DND-41 (cell line): ENCODE data around the gene TDRD1.

Source experiments
- ATAC-seq: fragments of 200-7000 bp; cut with Tn5 transposase; 3 replicates; pipeline ENCODE4 v1.9.1; 2021; ENCODE audit warnings: low read depth; ENCODE audit not compliant: insufficient read depth
- DNase-seq: peaks from one replicate; pipeline ENCODE4 v3.0.0-alpha.2; 2020
- H2AFZ ChIP-seq: 2 replicates; pipeline ENCODE4 v1.6.0; 2012; ENCODE audit warnings: low read depth, low read length
- H3K27ac ChIP-seq: 2 replicates; pipeline ENCODE4 v1.5.1; 2012; ENCODE audit warnings: low read length, inconsistent platforms
- H3K27me3 ChIP-seq: fragments of 200-600 bp; sonication (generic); 2 replicates; pipeline ENCODE4 v1.6.0; 2012; ENCODE audit warnings: low read length, mild to moderate bottlenecking, inconsistent platforms; ENCODE audit not compliant: insufficient read depth, poor library complexity
- H3K36me3 ChIP-seq: 2 replicates; pipeline ENCODE4 v1.5.1; 2012; ENCODE audit warnings: low read length, inconsistent platforms; ENCODE audit not compliant: insufficient read depth
- H3K4me1 ChIP-seq: 2 replicates; pipeline ENCODE4 v1.5.1; 2012; ENCODE audit warnings: mild to moderate bottlenecking, low read length; ENCODE audit not compliant: insufficient read depth
- H3K4me2 ChIP-seq: 2 replicates; pipeline ENCODE4 v1.6.0; 2012; ENCODE audit warnings: mild to moderate bottlenecking, moderate library complexity, low read length, inconsistent platforms; ENCODE audit not compliant: insufficient read depth
- H3K4me3 ChIP-seq, 2 experiments: fragments of 200-600 bp in 1 of 2; shearing (Covaris generic) in 1 of 2; 2 replicates each; pipeline ENCODE4 v1.5.1; 2012 to 2016; ENCODE audit warnings: inconsistent platforms in 2 of 2, low read length in 2 of 2, mild to moderate bottlenecking in 2 of 2, low read depth in 1 of 2, moderate library complexity in 1 of 2
- H3K79me2 ChIP-seq: 2 replicates; pipeline ENCODE4 v1.6.0; 2012; ENCODE audit warnings: low read length, inconsistent platforms; ENCODE audit not compliant: insufficient read depth
- H3K9ac ChIP-seq: 2 replicates; pipeline ENCODE4 v1.6.0; 2012; ENCODE audit warnings: low read depth, mild to moderate bottlenecking, inconsistent platforms, low read length, moderate library complexity
- H3K9me3 ChIP-seq: 2 replicates; pipeline ENCODE4 v1.5.1; 2012; ENCODE audit warnings: low read length, moderate library complexity, mild to moderate bottlenecking, inconsistent platforms; ENCODE audit not compliant: insufficient read depth, severe bottlenecking
- H4K20me1 ChIP-seq: 2 replicates; pipeline ENCODE4 v1.6.0; 2012; ENCODE audit warnings: low read length; ENCODE audit not compliant: insufficient read depth
- CTCF ChIP-seq: IDR thresholded peaks from 2 replicates; pipeline ENCODE4 v1.5.1; 2012; ENCODE audit warnings: borderline replicate concordance, low read length, moderate library complexity, mild to moderate bottlenecking; ENCODE audit not compliant: poor library complexity, severe bottlenecking; ENCODE audit errors: extremely low read depth
- EZH2 ChIP-seq: IDR thresholded peaks from 3 replicates; pipeline ENCODE4 v1.6.1; 2012; ENCODE audit warnings: borderline replicate concordance, low read depth, mild to moderate bottlenecking, moderate library complexity, low read length, inconsistent platforms; ENCODE audit not compliant: severe bottlenecking

Gene TDRD1

DNA sequence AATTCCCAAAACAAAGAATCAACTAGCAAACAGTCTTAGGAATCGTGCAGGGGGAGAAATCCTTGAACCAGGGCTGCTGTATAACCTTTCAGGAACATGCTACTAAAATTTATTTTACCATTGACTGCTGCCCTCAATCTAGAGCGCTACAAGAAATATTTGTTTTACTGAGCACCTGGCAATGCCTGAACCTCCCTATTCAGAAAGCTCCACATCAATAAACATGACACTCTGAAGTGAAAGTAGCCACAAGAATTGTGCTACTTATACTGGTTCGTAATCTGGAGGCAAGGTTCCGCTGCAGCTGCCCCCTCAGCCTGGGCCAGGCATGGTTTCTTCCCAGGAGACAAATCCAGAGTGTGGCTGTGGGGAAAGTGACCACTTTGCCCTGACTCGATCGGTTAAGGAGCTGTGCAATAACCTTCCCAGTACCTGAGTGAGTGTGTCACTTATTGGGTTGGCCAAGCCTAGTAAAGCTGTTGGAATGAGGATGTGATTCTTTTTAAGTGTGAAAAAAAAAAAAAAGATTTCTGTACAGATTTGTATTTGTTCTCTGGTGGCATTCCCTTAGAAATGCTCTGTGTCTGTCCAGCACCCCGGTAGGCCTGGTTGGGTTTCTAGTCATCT, 67.6 kb downstream of the TDRD1 start:
- Histone ChIP-seq H3K36me3 (no peaks in the 10 kb centered on the region), H3K27ac (no peak overlapping the region), H3K79me2 (no peaks in the 10 kb centered on the region), H3K4me3 (no peak overlapping the region), H3K4me1 (no peaks in the 10 kb centered on the region), H3K9ac (no peak overlapping the region), H3K9me3 (no peaks in the 10 kb centered on the region), H3K4me2 (no peak overlapping the region), H2AFZ (no peak overlapping the region), H3K27me3 (peaks cover 22% of the 10 kb centered on the region), H4K20me1 (no peaks in the 10 kb centered on the region; the same call in 1 of the 2 replicates)
- DNase-seq (no peak), ATAC-seq (no peak)
- TF ChIP-seq CTCF, result no peak
- no peak for TF ChIP-seq EZH2

DNA sequence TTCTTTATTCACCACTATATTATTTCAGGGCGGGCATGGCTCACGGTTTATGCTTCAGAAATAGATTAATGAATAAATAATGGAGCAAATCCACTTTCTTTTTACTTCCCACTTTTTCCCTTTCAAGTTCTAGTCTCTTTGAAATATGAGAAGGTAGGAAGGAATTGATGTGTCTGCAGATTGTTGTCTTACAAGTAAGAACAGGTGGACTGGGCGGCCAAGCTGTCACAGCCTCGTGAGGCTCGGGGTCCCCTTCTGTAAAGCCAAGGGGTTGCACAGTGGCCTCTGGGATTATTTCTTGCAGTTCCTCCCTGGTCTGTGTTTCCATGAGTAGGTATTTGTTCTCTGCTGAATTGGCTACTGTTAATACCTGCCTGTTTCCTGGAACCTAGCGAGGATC, 71.1 kb downstream of the TDRD1 start:
- no peak for ATAC-seq
- Histone ChIP-seq H3K27me3 (peaks cover 3% of the 10 kb centered on the region), H3K4me2 (no peak overlapping the region), H3K36me3 (no peaks in the 10 kb centered on the region), H2AFZ (no peak overlapping the region), H3K4me1 (no peaks in the 10 kb centered on the region), H3K79me2 (no peaks in the 10 kb centered on the region), H3K27ac (no peak overlapping the region), H4K20me1 (no peaks in the 10 kb centered on the region), H3K9me3 (no peaks in the 10 kb centered on the region), H3K9ac (no peak overlapping the region), H3K4me3 (no peak overlapping the region)
- no peak for DNase-seq
- TF ChIP-seq CTCF, result no peak
- TF ChIP-seq EZH2, result no peak

DNA sequence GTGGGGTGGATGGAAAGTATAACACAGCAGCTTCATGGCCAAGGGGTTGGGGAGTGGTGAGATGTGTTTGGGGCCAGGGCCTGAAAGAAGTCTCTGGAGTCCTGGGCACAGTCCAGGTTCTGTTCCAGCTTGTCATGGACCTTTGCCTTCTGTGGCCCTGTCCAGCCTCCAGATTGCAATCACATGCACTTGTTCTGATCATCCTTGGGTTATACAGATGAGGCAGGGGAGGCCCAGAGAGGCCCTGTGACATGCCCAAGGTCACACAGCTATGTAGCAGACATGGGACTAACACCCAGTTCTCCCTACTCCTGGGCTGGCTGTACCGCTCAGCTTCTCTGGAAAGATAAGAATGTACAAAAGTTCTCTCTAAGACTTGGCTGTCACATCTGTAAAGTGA, 71.6 kb downstream of the TDRD1 start:
- TF ChIP-seq EZH2 (no peak), CTCF (no peak)
- DNase-seq (no peak), ATAC-seq (no peak)
- Histone ChIP-seq H3K4me2 (no peak overlapping the region), H3K36me3 (no peaks in the 10 kb centered on the region), H3K9ac (no peak overlapping the region), H4K20me1 (no peaks in the 10 kb centered on the region), H3K27me3 (peaks cover 3% of the 10 kb centered on the region), H3K4me3 (no peak overlapping the region), H3K9me3 (no peaks in the 10 kb centered on the region), H3K79me2 (no peaks in the 10 kb centered on the region), H2AFZ (no peak overlapping the region), H3K27ac (no peak overlapping the region), H3K4me1 (no peaks in the 10 kb centered on the region)
